Neuron (in vitro differentiated cells): ENCODE results near the gene SYVN1.

Source experiments
- H2AFZ ChIP-seq: one replicate; pipeline ENCODE4 v1.6.1; 2013; ENCODE audit warnings: low read depth, mild to moderate bottlenecking, inconsistent platforms, low read length, moderate library complexity
- H3K27me3 ChIP-seq: one replicate; pipeline ENCODE4 v1.6.1; 2013; ENCODE audit warnings: low read length; ENCODE audit not compliant: insufficient read depth
- H3K36me3 ChIP-seq: one replicate; pipeline ENCODE4 v1.6.1; 2013; ENCODE audit warnings: low read length; ENCODE audit not compliant: insufficient read depth
- H3K4me1 ChIP-seq: one replicate; pipeline ENCODE4 v1.6.1; 2013; ENCODE audit warnings: low read length; ENCODE audit not compliant: insufficient read depth
- H3K4me3 ChIP-seq: 2 replicates; pipeline ENCODE4 v1.5.1; 2013; ENCODE audit warnings: mild to moderate bottlenecking, low read length, moderate library complexity
- H3K9me3 ChIP-seq: one replicate; pipeline ENCODE4 v1.6.1; 2013; ENCODE audit warnings: low read length

The SYVN1 gene

GRCh38 chr11:65141896-65142494 is 7.7 kb upstream of the SYVN1 start:
- H3K36me3 ChIP-seq, result no peaks in the 10 kb centered on the region
- peaks cover 2% of the 10 kb centered on the region for H3K27me3 ChIP-seq
- no peak overlapping the region for H2AFZ ChIP-seq
- H3K4me1 ChIP-seq, result no peaks in the 10 kb centered on the region
- H3K4me3 ChIP-seq, result no peak overlapping the region
- peaks cover 2% of the 10 kb centered on the region for H3K9me3 ChIP-seq

- Histone ChIP-seq H3K36me3 (peaks cover 12% of the 10 kb centered on the region), H3K9me3 (no peaks in the 10 kb centered on the region), H3K27me3 (no peaks in the 10 kb centered on the region), H3K4me1 (peaks cover 23% of the 10 kb centered on the region), H2AFZ (no peak overlapping the region), H3K4me3 (no peak overlapping the region)
Observed at GRCh38 chr11:65136515-65137096, 2.3 kb upstream of the SYVN1 start.

- Histone ChIP-seq H3K27me3 (no peaks in the 10 kb centered on the region), H2AFZ (peak overlapping the region; percentile 44), H3K36me3 (peaks cover 22% of the 10 kb centered on the region), H3K9me3 (no peaks in the 10 kb centered on the region), H3K4me1 (peaks cover 23% of the 10 kb centered on the region), H3K4me3 (peak overlapping the region; percentile 83)
Observed at GRCh38 chr11:65135633-65136145, 1.4 kb upstream of the SYVN1 start.

- Histone ChIP-seq H3K4me1 (peaks cover 23% of the 10 kb centered on the region), H3K27me3 (no peaks in the 10 kb centered on the region), H3K9me3 (no peaks in the 10 kb centered on the region), H2AFZ (peak overlapping the region; percentile 44), H3K36me3 (peaks cover 25% of the 10 kb centered on the region), H3K4me3 (peak overlapping the region; percentile 83)
Observed at GRCh38 chr11:65134952-65135632, 773 bp upstream of the SYVN1 start.

- Histone ChIP-seq H3K4me1 (peaks cover 23% of the 10 kb centered on the region), H3K4me3 (peak overlapping the region; percentile 83), H3K9me3 (no peaks in the 10 kb centered on the region), H3K36me3 (peaks cover 39% of the 10 kb centered on the region), H2AFZ (no peak overlapping the region), H3K27me3 (no peaks in the 10 kb centered on the region)
Observed at GRCh38 chr11:65133724-65134123, 595 bp downstream of the SYVN1 start.

- H3K27me3 ChIP-seq, result no peaks in the 10 kb centered on the region
- peaks cover 42% of the 10 kb centered on the region for H3K36me3 ChIP-seq
- peaks cover 23% of the 10 kb centered on the region for H3K4me1 ChIP-seq
- H3K9me3 ChIP-seq, result no peaks in the 10 kb centered on the region
- no peak overlapping the region for H2AFZ ChIP-seq
- peak overlapping the region; percentile 83 for H3K4me3 ChIP-seq
Observed at GRCh38 chr11:65132988-65133700, 1.2 kb downstream of the SYVN1 start.

GRCh38 chr11:65132238-65132987 is 1.9 kb downstream of the SYVN1 start:
- peaks cover 48% of the 10 kb centered on the region for H3K36me3 ChIP-seq
- H2AFZ ChIP-seq, result no peak overlapping the region
- peak overlapping the region; percentile 83 for H3K4me3 ChIP-seq
- H3K27me3 ChIP-seq, result no peaks in the 10 kb centered on the region
- peaks cover 23% of the 10 kb centered on the region for H3K4me1 ChIP-seq
- H3K9me3 ChIP-seq, result no peaks in the 10 kb centered on the region

GRCh38 chr11:65131895-65132237 is 2.5 kb downstream of the SYVN1 start:
- Histone ChIP-seq H3K27me3 (no peaks in the 10 kb centered on the region), H3K36me3 (peaks cover 50% of the 10 kb centered on the region), H3K4me3 (no peak overlapping the region), H3K9me3 (no peaks in the 10 kb centered on the region), H3K4me1 (peaks cover 23% of the 10 kb centered on the region), H2AFZ (no peak overlapping the region)

GRCh38 chr11:65131417-65131776 is 2.9 kb downstream of the SYVN1 start:
- no peak overlapping the region for H3K4me3 ChIP-seq
- H3K9me3 ChIP-seq, result no peaks in the 10 kb centered on the region
- no peak overlapping the region for H2AFZ ChIP-seq
- peaks cover 23% of the 10 kb centered on the region for H3K4me1 ChIP-seq
- peaks cover 55% of the 10 kb centered on the region for H3K36me3 ChIP-seq
- no peaks in the 10 kb centered on the region for H3K27me3 ChIP-seq

- Histone ChIP-seq H3K27me3 (no peaks in the 10 kb centered on the region), H3K4me3 (no peak overlapping the region), H2AFZ (no peak overlapping the region), H3K9me3 (no peaks in the 10 kb centered on the region), H3K4me1 (peaks cover 19% of the 10 kb centered on the region), H3K36me3 (peaks cover 61% of the 10 kb centered on the region)
Observed at GRCh38 chr11:65130631-65131416, 3.5 kb downstream of the SYVN1 start.

GRCh38 chr11:65129649-65130441 is 4.5 kb downstream of the SYVN1 start:
- Histone ChIP-seq H3K27me3 (no peaks in the 10 kb centered on the region), H2AFZ (no peak overlapping the region), H3K9me3 (no peaks in the 10 kb centered on the region), H3K36me3 (peaks cover 69% of the 10 kb centered on the region), H3K4me1 (peaks cover 12% of the 10 kb centered on the region), H3K4me3 (no peak overlapping the region)
